ENCODE data around the gene HBE1.

GRCh38 chr11:5293028-5293427 is 23.3 kb upstream of the HBE1 start:
- TF ChIP-seq CEBPB (IDR thresholded peaks at IDR 0.05; ENCODE audit: low read depth, low read length) (no peak), CTCF (IDR thresholded peaks at IDR 0.05; ENCODE audit: control extremely low read depth in 1 of 3, insufficient read depth in 1 of 3, low read depth in 1 of 3, low read length in 3 of 3) (no peak), GABPA (IDR thresholded peaks at IDR 0.05; ENCODE audit: borderline replicate concordance, insufficient read depth, low read length) (no peak), USF2 (IDR thresholded peaks at IDR 0.05; ENCODE audit: low read length) (no peak)

Measured in H1 (cell line).